ENCODE data around the gene INPP5F. TPM values are rescaled to one million over a fixed set of nuclear protein-coding genes. Genes with fewer than 3 reads are reported as not detected.
"Not testable (repeated sequence)": the region's sequence is repeated elsewhere in the genome, so short reads cannot be mapped to it uniquely, and the experiment has no call there.

Gene INPP5F
- total RNA-seq, 1 experiment from 2014 or later = 46.3 TPM

DNA sequence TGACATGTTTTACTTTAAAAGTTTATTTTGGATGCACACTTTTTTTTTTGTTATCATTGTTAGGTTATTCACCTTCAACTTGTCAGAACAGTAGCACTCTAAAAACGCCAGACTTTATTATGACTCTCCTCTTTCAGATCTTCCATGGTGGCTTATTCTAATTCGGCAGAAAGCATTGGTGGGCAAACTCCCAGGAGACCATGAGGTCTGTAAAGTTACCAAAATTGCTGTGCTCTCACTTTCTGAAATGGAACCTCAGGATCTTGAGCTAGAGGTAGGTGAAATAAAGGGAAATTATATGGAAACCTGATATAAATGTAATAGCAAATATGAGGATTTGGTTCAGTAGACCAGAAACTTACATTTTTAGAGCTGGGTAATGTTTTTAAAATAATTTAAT is 55.6 kb downstream of the INPP5F start:
- Histone ChIP-seq H3K27me3 (replicated peaks) (no peaks in the 10 kb centered on the region), H3K36me3 (no peaks in the 10 kb centered on the region), H3K4me1 (replicated peaks) (peaks cover 59% of the 10 kb centered on the region), H3K4me3 (no peak overlapping the region), H3K27ac (no peak overlapping the region), H3K9me3 (replicated peaks) (no peaks in the 10 kb centered on the region)
- DNase-seq (ENCODE audit: low read depth in 1 of 2, low spot score in 2 of 2) = no peak

DNA sequence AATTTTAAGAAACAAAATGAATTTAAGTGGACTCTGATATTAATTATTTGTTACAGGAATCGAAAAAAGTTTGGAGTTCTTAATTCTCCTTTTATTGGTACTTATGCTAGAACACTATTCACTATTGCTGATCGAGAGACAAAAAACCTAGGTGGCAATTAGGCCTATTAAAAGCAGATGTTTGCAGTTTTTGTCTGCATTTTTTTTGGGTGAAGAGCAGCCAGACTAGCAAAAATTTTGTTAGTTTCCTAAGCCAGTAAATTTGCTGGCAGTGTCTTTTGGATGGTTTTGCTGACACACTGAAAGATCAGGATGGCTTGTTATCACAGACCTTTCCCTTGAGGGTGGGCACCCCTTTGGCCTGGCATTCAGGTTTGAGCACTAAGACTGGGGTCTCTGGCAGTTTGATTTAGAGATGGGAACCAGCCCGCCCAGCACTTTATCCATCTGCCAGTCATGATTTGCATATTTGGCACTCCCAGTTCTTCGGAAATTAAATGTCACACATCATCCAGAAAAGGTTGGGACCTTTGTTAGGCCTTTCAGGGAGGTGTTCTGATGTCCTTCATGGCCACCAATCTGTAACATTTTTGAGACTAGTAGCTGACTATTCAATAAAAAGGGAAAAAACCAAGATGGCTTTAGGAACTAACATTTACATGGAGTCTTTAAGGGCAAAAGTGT is 57.3 kb downstream of the INPP5F start:
- Histone ChIP-seq H3K4me3 (no peak overlapping the region), H3K36me3 (no peaks in the 10 kb centered on the region)
- no peak for DNase-seq (ENCODE audit: low read depth in 1 of 2, low spot score in 2 of 2)

DNA sequence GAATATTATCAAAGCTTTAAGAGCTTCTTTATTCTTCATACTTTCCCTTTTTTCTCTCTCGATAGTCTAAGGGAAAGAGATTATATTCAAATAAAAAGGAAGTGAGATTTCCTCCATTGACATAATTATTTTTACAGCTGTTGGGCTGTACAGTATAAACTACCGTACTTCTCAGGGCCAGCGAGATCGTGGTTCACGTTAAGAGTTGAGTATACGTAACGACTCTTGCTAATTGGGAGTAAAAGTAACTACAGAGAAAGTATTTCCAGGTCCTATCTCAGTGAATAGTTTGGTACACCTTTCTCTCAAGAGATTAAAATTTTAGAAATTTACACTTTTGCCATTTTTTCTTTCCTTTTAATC is 57.8 kb downstream of the INPP5F start:
- no peaks in the 10 kb centered on the region for H3K36me3 ChIP-seq
- peaks cover 63% of the 10 kb centered on the region for H3K4me1 ChIP-seq (replicated peaks)
- H3K27ac ChIP-seq = peak overlapping the region; percentile 90
- DNase-seq (ENCODE audit: low read depth in 1 of 2, low spot score in 2 of 2) = no peak
- no peaks in the 10 kb centered on the region for H3K27me3 ChIP-seq (replicated peaks)
- no peaks in the 10 kb centered on the region for H3K9me3 ChIP-seq (replicated peaks)
- H3K4me3 ChIP-seq = no peak overlapping the region

More for the DNA sequence above, 57.3 kb downstream of the INPP5F start:
- H3K27ac ChIP-seq = peak overlapping the region; percentile 90
- peaks cover 68% of the 10 kb centered on the region for H3K4me1 ChIP-seq (replicated peaks)
- no peaks in the 10 kb centered on the region for H3K9me3 ChIP-seq (replicated peaks)
- no peaks in the 10 kb centered on the region for H3K27me3 ChIP-seq (replicated peaks)

DNA sequence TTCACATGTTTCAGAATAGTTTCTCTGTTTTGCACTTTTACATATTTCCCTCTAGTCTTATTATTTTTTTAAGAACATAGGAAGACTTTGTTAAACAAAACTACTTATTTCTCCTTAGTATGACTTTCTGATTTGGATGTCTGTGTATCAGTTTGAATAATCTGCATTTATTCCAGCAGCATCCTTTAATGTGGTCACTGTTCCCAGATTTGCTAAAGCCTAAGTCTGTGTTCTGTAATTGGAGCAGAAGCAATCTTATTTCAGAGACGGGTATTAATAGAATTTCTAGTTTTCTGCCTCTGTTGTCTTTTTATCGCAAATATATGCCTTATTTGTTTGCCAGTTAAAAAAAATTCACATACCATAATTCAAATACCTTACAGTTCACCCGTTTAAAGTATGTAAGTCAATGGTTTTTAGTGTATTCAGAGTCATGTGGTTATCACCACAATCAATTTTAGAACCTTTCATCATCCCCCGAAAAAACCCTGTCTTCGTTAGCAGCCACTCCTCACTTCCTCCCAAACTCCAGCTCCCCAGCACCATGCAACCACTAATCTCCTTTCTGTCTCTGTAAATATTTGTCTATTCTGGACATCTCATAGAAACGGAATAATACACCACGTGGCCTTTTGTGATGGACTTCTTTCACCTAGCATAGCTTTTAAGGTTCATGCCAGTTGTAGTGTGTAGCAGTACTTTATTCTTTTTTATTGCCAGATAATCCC is 58.7 kb downstream of the INPP5F start:
- H3K4me3 ChIP-seq = no peak overlapping the region
- no peaks in the 10 kb centered on the region for H3K9me3 ChIP-seq (replicated peaks)
- H3K36me3 ChIP-seq = no peaks in the 10 kb centered on the region
- DNase-seq (ENCODE audit: low read depth in 1 of 2, low spot score in 2 of 2) = peak; percentile 77 to 94
- H3K27me3 ChIP-seq (replicated peaks) = no peaks in the 10 kb centered on the region
- H3K4me1 ChIP-seq (replicated peaks) = peaks cover 57% of the 10 kb centered on the region
- peak overlapping the region; percentile 90 for H3K27ac ChIP-seq

DNA sequence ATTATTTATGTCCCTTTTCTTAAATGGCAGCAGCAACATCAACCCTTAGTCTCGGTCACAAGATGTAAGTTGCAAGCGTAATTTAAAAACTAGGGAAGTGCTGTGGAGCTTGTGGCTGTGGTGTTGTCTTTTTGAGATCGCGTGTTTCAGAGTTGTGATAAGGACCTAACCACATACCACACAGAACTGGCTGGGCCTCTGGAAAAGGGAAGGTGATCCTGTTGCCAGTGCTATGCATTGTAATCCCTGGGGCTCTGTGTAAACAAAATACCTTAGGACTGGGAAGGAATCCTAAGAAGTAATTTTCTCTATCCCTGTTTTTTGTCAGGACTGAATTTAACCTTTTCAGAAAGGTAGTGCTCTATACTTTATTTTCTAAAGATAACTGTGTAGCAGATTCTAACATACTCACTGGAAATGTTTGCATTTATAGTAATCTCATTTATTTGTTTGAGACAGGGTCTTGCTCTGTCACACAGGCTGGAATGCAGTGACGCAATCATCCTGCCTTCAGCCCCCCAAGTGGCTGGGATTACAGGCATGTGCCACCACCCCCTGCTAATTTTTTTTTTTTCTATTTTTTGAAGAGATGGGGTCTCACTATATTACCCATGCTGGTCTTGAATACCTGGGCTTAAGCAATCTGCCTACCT is 60.4 kb downstream of the INPP5F start:
- peaks cover 57% of the 10 kb centered on the region for H3K4me1 ChIP-seq (replicated peaks)
- no peaks in the 10 kb centered on the region for H3K9me3 ChIP-seq (replicated peaks)
- peak; percentile 92 to 96 for DNase-seq (ENCODE audit: low read depth in 1 of 2, low spot score in 2 of 2)
- no peaks in the 10 kb centered on the region for H3K36me3 ChIP-seq
- H3K4me3 ChIP-seq = no peak overlapping the region
- no peaks in the 10 kb centered on the region for H3K27me3 ChIP-seq (replicated peaks)
- H3K27ac ChIP-seq = peak overlapping the region; percentile 90

DNA sequence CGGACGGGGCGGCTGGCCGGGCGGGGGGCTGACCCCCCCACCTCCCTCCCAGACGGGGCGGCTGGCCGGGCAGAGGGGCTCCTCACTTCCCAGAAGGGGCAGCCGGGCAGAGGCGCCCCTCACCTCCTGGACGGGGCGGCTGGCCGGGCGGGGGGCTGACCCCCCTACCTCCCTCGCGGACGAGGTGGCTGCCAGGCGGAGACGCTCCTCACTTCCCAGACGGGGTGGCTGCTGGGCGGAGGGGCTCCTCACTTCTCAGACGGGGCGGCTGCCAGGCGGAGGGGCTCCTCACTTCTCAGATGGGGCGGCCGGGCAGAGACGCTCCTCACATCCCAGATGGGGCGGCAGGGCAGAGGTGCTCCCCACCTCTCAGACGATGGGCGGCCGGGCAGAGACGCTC is 69.3 kb downstream of the INPP5F start:
- H3K4me3 ChIP-seq; H3K27me3 ChIP-seq (replicated peaks); H3K36me3 ChIP-seq; H3K27ac ChIP-seq; DNase-seq (ENCODE audit: low read depth in 1 of 2, low spot score in 2 of 2); H3K9me3 ChIP-seq (replicated peaks): not testable (repeated sequence)
- H3K4me1 ChIP-seq (replicated peaks) = peaks cover 14% of the 10 kb centered on the region

DNA sequence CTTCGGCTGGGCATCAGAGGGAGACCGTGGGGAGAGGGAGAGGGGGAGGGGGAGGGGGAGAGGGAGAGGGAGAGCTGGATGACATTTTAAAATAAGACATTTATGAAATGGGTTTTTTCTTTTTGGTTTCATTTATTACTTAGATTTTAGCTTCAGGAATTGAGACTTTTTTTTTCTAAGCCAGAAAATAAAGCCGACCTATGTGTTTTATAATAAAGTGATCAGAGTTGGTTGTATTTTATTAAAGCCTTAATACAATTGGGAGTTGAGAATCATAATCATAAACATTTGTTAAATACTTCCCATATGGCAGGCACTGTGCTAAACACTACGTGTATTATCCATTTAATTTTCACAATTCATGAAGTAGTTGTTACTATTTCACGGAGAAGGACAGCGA is 70.2 kb downstream of the INPP5F start:
- Histone ChIP-seq H3K4me1 (replicated peaks) (peaks cover 14% of the 10 kb centered on the region), H3K27ac (no peak overlapping the region), H3K4me3 (no peak overlapping the region), H3K9me3 (replicated peaks) (no peaks in the 10 kb centered on the region), H3K27me3 (replicated peaks) (no peaks in the 10 kb centered on the region), H3K36me3 (peaks cover 5% of the 10 kb centered on the region; the same call in 1 of the 2 replicates)
- DNase-seq (ENCODE audit: low read depth in 1 of 2, low spot score in 2 of 2) = no peak

DNA sequence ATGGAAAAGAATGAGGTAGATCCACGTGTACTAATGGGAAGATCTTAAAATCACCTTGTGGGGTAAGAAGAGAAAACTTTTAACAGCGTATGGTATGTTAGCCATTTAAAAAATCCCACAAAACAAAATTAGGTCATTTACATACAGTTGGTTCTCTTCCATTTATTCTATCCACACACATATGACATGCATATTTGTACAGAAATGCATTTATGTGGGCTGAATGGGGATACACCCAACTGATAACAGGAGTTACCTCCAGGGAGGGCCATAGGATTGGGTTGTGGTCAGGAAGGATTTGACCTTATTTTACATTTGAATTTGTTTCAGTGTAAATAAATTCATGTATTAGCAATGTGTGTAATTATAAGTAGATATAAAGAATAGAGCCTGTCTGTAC is 75.3 kb downstream of the INPP5F start:
- Histone ChIP-seq H3K4me1 (replicated peaks) (peaks cover 55% of the 10 kb centered on the region), H3K4me3 (no peak overlapping the region), H3K9me3 (replicated peaks) (no peaks in the 10 kb centered on the region), H3K27me3 (replicated peaks) (no peaks in the 10 kb centered on the region), H3K36me3 (peaks cover 5% of the 10 kb centered on the region; the same call in 1 of the 2 replicates), H3K27ac (no peak overlapping the region)
- no peak for DNase-seq (ENCODE audit: low read depth in 1 of 2, low spot score in 2 of 2)

DNA sequence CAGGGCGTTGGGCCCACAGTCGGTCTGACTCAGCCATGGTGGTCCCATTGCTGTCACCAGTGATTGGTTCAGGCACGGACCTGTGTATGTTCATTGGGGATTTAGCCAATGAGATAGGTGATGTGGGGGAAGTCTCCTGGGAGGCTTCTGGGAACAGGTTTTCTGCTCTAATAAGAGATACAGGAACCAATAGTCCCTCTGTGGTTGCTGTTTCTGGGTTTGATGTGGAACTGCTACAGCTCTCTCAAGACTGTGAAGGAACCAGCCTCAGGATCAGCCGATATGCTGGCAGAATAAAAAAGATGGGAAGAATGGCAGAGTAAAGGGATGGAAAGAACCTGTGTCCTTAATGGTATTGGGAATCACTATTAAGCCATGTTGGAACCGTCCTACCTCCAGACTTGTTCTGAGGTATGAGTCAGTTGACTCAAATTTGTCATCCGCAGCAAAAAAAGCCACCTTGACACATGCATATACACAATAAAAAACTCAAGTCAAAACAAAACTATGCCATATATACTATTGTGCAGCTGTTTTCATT is 76.2 kb downstream of the INPP5F start:
- Histone ChIP-seq H3K9me3 (replicated peaks) (no peaks in the 10 kb centered on the region), H3K36me3 (peaks cover 4% of the 10 kb centered on the region; the same call in 1 of the 2 replicates), H3K4me1 (replicated peaks) (peaks cover 64% of the 10 kb centered on the region), H3K27ac (peak overlapping the region; percentile 63; the same call in 1 of the 2 replicates), H3K4me3 (no peak overlapping the region), H3K27me3 (replicated peaks) (no peaks in the 10 kb centered on the region)
- DNase-seq (ENCODE audit: low read depth in 1 of 2, low spot score in 2 of 2) = peak in 1 of 2 experiments; percentile 31

DNA sequence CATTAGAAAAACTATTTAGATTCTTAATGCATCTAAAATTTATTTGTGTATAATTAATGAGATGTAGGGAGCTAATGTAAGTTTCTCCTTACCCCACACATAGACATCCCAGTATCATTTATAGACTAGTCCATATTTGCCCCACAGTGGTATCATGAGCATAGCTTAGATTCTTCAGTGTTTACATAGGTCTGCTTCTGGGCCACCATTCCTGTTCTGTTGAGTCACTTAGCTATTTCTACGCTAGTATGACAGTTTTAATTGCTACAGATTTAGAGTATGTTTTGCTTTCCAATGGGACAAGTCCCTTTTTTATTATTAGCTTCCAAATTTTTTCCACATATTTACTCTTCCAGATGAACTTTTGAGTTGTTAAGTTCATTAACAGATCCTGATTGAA is 77.4 kb downstream of the INPP5F start:
- Histone ChIP-seq H3K36me3 (peaks cover 1% of the 10 kb centered on the region; the same call in 1 of the 2 replicates), H3K27me3 (replicated peaks) (no peaks in the 10 kb centered on the region), H3K27ac (peak overlapping the region; percentile 63), H3K4me3 (no peak overlapping the region), H3K4me1 (replicated peaks) (peaks cover 75% of the 10 kb centered on the region), H3K9me3 (replicated peaks) (no peaks in the 10 kb centered on the region)
- peak in 1 of 2 experiments; percentile 73 for DNase-seq (ENCODE audit: low read depth in 1 of 2, low spot score in 2 of 2)

DNA sequence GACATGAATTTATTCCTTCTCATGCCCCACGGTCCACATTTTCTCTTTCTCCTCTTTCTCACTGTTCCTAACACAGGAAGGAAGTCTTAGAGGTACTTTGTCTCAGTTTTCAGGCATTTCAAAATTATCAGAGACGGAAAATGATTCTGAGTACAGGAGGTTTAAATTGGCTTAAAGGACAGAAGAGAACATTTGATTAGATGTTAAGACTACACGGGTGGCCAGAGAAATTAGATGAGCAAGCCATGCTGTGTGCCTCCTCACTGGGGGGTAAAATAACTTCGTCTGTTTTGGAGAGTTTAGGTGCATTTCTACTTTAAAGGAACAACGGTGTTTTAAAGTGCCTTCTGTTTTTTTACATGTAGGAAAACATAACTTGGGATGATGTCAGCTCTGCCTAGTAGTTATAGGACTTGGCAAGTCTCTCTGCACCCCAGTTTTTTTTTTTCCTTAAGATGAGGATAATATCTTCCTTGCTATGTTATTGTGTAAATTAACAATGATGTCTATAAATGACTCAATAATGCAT is 79.9 kb downstream of the INPP5F start:
- H3K27me3 ChIP-seq (replicated peaks) = no peaks in the 10 kb centered on the region
- H3K9me3 ChIP-seq (replicated peaks) = no peaks in the 10 kb centered on the region
- peak overlapping the region; percentile 65 for H3K27ac ChIP-seq
- no peak overlapping the region for H3K4me3 ChIP-seq
- H3K36me3 ChIP-seq = peaks cover 4% of the 10 kb centered on the region; the same call in 1 of the 2 replicates
- H3K4me1 ChIP-seq (replicated peaks) = peaks cover 71% of the 10 kb centered on the region
- peak in 1 of 2 experiments; percentile 76 for DNase-seq (ENCODE audit: low read depth in 1 of 2, low spot score in 2 of 2)

DNA sequence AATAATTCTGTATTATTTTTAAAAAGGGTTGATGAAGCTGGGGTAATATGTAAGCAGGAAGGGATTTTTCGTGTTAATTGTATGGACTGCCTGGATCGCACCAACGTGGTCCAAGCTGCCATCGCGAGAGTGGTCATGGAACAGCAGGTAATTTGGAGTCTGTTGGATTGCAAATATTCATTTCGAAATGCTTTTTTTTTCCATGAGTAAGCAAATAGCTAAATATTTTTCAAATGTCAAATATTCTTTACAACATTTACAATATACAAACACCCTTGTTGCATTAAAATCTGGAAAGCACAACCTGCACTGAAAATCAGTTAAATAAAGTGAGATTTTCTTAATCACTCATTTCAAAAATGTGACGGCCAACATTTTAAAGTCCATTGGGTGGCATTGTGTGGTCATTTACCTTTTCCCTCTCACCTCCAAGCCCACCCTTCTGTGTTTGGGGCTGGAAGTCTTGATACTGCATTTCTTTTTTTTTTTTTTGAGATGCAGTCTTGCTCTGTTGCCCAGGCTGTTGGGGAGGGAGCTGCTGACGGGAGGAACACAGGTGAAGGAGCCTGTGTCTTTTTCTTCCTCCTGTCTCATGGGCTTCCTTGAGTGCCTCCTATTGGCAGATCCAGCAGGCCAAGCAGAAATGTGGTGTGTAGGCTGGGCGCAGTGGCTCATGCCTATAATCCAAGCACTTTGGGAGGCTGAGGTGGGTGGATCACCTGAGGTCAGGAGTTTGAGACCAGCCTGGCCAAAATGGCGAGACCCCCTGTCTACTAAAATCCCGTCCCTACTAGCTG is 80.7 kb downstream of the INPP5F start:
- Histone ChIP-seq H3K4me3 (no peak overlapping the region), H3K4me1 (replicated peaks) (peaks cover 71% of the 10 kb centered on the region), H3K27ac (peak overlapping the region; percentile 65; the same call in 1 of the 2 replicates), H3K27me3 (replicated peaks) (no peaks in the 10 kb centered on the region), H3K36me3 (peaks cover 7% of the 10 kb centered on the region; the same call in 1 of the 2 replicates), H3K9me3 (replicated peaks) (no peaks in the 10 kb centered on the region)
- no peak for DNase-seq (ENCODE audit: low read depth in 1 of 2, low spot score in 2 of 2)
